OCI-LY7 (cell line): ENCODE measurements around the gene TGFBI.

ENCODE experiments used
- CTCF ChIP-seq: fragments of 200-600 bp; sonication (generic); conservative IDR thresholded peaks from 2 replicates; pipeline ENCODE4 v1.5.1; 2014; ENCODE audit warnings: mild to moderate bottlenecking, antibody characterized with exemption, low read length, moderate library complexity, mixed read lengths
- EZH2phosphoT487 ChIP-seq: fragments of 200-600 bp; sonication (generic); IDR thresholded peaks from 2 replicates; pipeline ENCODE4 v1.6.1; 2018; ENCODE audit warnings: low read depth, borderline replicate concordance, mild to moderate bottlenecking, mixed run types, antibody characterized with exemption, low read length, moderate library complexity, mixed read lengths

GRCh38 chr5:136080113-136080482 is 51.3 kb downstream of the TGFBI start:
- TF ChIP-seq CTCF (no peak), EZH2phosphoT487 (no peak)
